Inflammatory macrophage treated with lipopolysaccharide for 1 hour (primary cell): Measurements from ENCODE around the gene KRTAP5-4.
"Not testable (repeated sequence)": the region's sequence is repeated elsewhere in the genome, so short reads cannot be mapped to it uniquely, and the experiment has no call there.

Experiments used
- DNase-seq, 2 donors: peaks; one replicate each; pipeline ENCODE4 v3.0.0-alpha.2; 2020 to 2022

The KRTAP5-4 gene

DNA sequence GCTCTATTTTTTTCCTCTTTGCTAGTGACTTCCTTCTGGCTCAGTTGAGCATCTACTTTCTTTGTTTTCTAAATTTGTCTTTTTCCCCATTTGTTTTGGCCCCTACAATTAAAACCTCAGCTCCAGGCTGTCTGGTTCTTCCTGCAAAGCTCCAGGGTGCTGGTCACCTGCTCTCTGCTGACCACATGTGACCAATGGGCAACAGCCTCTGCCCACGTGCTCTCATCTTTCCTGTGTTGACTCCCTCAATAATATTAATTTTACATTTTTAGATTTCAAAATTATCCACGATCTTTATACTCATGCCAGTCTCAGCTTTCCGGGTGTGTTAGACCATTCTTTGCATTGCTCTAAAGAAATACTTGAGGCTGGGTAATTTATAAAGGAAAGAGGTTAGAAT lies 23.5 kb downstream of the KRTAP5-4 start:
- not testable (repeated sequence) for DNase-seq

DNA sequence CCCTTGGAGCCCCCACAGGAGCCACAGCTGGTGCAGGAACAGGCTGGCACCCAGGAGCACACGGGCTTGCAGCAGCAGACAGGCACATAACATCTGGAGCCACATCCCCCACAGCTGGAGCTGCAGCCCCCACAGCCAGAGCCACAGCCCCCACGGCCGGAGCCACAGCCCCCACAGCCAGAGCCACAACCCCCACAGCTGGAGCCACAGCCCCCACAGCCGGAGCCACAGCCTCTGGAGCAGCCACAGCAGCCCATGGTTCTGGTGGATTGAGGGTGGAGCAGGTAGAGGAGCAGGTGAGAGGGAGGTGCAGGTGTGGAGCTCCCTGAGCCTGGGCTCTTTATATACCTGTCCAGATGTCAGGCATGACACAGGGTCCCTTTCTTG lies 24.0 kb downstream of the KRTAP5-4 start, which contains the start of gene KRTAP5-2:
TSS of gene KRTAP5-2 (minus strand) at position 301 of the 387 bp plus-strand sequence. CDS start at position 257, 44 bp downstream.
- DNase-seq: no peak

DNA sequence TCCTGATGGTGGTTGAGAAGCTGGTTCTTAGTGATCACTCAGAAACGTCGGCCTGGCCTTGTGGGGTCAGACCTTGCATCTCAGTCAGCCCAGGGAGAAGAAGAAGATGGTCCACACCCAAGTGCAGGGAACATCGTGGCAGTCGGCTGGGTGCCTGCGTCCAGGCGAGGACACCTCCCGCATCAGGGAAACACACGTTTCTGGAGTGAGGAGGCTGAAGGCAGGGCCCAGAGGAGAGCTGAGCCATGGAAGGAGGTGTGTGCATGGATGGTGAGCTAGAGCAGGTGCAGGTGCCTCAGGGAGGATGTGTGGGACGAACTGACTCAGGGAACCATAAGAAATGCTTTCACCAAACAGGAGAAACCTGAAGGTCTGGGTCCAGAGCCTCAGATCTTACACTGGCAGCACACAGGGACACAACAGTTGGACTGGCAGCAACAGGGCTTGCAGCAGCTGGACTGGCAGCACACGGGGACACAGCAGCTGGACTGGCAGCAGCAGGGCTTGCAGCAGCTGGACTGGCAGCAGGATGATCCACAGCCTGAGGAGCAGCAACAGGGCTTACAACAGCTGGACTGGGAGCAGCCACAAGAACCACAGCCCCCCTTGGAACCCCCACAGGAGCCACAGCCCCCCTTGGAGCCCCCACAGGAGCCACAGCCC lies 24.5 kb downstream of the KRTAP5-4 start:
- DNase-seq: no peak

DNA sequence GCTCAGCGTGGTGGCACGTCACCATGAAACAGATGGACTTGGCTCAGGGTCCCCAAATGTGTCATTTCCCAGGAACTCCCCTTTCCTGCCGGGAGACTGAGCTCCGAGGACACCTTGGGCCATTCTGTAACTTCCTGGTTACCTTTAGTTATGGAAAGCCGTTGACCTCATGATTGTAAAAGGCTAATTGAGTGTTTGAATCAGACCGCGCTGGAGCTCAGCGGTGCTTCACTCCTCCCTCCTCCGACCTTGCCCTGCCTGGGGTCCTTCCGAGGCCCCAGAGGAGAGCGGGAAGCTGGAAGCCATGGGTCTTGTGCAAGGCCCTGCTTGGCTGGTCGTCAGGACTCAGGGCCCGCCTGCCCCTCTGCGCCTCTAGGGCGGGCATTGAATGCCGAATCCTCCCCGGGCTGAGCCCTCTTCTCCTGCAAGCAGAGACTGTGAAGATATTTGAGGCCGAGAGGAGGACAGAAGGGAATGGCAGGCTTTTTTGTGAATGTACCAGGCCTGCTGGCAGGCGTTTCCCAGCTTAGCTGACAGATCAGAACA lies 25.3 kb downstream of the KRTAP5-4 start:
- DNase-seq: not testable (repeated sequence)

DNA sequence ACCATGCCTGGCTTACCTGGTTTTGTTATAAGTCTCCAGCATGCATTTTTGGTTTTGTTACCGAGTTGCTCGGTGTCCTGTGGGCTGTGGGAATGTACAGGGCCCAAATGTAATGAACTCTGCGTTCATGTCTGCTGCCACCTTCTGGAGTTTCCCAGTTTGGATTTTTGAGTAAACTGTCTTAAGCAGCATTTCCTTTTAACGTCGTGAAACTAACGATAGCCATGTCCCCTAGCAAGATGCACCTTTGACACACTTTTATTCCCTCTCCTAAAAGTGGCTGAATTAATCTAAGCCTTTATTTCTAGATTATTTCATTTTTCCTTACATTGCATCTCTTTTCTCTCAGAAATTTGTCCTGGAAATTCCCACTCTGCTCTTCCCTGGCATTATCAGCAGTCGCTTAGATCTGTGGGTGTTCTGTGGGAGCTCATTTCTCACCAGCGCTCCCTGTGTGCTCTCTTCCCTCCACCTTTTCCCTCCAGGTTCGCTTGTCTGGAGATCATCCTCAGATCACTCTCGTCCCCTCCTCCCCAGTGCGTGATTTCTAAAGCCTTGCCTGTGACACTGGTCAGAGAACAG lies 25.9 kb downstream of the KRTAP5-4 start:
- not testable (repeated sequence) for DNase-seq

DNA sequence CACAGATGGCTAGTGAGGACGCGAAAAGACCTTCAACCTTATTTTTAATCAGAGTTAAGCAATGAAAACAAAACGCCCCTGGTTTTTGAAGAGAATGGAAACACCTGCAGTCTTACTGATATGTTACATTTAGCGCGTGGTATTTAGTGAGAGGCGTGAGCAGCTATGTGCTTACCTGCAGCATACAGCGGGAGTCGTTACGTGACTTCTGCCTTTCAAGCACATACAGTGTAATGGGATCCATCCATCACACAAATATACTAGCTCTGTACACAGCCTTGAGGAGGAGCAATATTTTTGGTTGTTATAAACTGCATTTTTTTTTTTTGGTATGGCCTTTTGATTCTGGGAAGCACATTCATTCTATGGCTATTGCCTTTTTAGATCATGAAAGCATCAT lies 29.3 kb downstream of the KRTAP5-4 start:
- DNase-seq: no peak

DNA sequence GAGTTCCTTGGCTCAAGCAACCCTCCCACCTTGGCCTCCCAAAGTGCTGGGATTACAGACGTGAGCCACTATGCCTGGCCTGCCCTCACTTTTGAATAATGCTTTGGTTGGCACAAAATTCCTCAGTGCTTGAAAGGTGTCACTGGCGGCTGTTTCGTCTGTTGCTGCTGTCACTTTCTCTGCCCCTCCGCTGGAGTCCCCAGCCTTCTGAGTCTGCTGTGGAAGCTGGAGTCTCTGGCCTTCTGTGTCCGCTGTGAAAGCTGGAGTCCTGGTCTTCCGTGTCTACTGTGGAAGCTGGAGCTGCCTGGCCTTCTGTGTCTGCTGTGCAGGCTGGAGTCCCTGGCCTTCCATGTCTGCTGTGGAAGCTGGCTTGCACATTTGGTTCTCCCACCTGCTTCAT lies 31.9 kb downstream of the KRTAP5-4 start:
- DNase-seq: no peak

DNA sequence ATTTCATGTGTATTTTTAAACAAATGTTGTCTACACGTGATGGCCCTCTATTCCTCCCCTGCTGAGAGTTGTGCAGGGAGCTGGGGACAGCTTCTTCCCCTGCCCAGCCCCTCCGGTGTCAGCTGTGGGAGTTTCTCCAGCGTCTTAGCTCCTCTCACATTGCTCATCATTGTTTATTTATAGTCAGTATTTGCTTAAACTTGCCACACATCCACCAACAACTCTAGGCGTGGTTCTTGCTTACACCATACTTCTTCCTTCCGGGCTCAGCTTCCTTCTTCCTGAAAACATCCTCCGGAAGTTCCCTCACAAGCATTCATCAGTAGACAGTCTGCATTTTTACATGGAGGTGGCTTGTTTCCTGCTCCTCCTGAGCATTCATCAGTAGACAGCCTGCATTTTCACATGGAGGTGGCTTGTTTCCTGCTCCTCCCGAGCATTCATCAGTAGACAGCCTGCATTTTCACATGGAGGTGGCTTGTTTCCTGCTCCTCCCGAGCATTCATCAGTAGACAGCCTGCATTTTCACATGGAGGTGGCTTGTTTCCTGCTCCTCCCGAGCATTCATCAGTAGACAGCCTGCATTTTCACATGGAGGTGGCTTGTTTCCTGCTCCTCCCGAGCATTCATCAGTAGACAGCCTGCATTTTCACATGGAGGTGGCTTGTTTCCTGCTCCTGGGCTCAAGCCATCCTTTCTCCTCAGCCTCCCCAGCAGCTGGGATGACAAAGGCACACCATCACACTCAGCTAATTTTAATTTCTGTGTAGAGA lies 32.6 kb downstream of the KRTAP5-4 start:
- peak; percentile 81 to 91 for DNase-seq

DNA sequence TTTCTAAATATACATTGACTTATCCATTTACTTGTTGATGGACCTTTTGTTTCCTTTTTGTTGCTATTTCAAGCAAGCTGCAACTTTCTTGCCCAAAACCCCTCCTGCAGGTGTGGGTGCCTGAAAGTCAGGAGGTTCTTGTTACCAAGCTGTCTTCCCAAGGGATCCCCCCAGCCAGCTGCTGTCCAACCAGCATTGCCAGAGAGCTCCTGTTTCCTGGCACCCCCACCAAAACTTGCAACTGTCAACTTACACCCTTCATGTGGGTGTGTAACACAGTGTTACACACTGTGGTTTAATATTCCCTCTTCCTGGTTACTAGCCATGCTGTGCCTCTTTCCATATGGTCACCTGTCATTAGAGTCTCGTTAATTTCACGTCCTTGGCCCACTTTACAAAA lies 35.2 kb downstream of the KRTAP5-4 start:
- DNase-seq: no peak

DNA sequence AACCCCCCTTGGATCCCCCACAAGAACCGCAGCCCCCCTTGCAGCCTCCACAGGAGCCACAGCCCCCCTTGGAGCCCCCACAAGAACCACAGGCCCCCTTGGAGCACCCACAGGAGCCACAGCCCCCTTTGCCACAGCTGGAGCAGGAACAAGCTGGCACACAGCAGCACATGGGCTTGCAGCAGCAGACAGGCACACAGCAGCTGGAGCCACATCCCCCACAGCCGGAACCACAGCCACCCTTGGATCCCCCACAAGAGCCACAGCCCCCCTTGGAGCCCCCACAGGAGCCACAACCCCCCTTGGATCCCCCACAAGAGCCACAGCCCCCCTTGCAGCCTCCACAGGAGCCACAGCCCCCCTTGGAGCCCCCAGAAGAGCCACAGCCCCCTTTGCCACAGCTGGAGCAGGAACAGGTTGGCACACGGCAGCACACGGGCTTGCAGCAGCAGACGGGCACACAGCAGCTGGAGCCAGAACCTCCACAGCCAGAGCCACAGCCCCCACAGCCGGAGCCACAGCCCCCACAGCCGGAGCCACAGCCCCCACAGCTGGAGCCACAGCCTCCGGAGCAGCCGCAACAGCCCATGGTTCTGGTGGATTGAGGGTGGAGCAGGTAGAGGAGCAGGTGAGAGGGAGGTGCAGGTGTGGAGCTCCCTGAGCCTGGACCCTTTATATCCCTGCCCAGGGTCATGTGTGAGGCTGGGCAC lies 37.1 kb downstream of the KRTAP5-4 start, which contains the start of gene KRTAP5-1:
TSS of gene KRTAP5-1 (minus strand) at position 623 of the 710 bp plus-strand sequence. CDS start at position 589, 34 bp downstream.
- DNase-seq: not testable (repeated sequence)

DNA sequence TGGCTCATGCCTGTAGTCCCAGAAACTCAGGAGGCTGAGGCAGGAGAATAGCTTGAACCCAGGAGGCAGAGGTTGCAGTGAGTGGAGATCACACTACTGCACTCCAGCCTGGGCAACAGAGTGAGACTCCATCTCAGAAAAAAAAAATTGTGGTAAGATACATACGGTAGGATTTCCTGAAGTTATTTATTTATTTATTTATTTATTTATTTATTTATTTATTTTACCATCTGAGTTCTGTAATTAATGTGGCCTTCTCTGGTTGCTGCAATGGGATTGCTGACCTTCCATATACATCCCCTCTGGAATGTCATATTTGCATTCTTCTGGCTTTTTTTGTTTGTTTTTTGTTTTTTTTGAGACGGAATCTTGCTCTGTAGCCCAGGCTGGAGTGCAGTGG lies 39.0 kb downstream of the KRTAP5-4 start:
- DNase-seq: not testable (repeated sequence)

DNA sequence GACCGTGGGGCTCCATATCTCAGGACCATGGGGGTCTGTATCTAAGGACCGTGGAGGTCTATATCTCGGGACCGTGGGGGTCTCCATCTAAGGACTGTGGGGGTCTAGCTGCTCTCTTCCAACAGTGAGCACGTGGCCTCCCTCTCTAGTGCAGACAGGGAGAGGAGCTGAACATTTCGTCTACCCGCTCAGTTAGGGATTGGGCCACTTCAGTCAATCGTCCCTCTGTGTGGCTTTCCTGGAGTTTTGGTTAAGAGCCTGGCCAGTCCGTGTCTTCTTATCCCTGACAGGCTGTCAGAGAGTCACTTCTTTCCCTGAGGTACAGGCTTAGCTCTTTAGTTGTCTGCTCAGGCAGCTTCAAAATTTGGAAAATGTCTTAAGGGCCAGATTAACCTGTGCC lies 40.0 kb downstream of the KRTAP5-4 start:
- no peak for DNase-seq

DNA sequence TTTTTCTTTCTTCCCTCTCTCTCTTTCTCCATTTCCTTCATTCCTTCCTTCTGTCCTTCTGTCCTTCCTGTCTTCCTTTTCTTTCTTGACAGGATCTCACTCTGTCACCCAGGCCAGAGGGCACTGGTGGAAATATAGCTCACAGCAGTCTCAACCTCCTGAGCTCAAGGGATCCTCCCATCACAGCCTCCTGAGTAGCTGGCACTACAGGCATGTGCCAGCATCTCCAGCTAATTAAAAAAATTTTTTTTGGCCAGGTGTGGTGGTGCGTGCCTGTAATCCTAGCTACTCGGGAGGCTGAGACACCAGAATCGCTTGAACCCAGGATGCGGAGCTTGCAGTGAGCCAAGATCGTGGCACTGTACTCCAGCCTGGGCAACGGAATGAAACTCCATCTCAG lies 45.1 kb downstream of the KRTAP5-4 start:
- no peak for DNase-seq

DNA sequence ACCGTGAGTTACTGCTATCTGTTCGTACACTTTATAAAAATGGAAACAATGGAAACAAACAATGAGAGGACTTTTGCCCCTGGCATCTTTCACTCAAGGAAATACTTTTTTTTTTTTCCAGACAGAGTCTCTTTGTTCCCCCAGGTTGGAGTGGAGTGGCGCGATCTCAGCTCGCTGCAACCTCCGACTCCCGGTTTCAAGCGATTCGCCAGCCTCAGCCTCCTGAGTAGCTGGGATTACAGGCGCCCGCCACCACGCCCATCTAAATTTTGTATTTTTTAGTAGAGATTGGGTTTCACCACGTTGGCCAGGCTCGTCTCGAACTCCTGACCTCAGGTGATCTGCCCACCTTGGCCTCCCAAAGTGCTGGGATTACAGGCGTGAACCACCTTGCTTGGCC lies 46.2 kb downstream of the KRTAP5-4 start:
- DNase-seq: not testable (repeated sequence)

DNA sequence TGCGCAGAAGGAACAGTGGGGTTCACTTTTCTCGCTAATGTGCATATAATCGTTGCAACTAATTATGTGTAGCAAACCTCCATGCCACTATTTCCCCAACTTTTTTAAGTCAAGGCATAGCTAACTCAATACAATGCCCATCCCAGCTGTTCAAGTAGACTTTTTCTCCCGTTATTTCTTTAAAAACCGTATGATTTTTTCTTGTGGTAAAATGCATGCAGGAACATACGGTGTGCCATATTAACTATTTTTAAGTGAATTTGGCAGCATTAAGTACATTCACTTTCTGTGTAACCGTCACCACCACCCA lies 47.0 kb downstream of the KRTAP5-4 start:
- no peak for DNase-seq

DNA sequence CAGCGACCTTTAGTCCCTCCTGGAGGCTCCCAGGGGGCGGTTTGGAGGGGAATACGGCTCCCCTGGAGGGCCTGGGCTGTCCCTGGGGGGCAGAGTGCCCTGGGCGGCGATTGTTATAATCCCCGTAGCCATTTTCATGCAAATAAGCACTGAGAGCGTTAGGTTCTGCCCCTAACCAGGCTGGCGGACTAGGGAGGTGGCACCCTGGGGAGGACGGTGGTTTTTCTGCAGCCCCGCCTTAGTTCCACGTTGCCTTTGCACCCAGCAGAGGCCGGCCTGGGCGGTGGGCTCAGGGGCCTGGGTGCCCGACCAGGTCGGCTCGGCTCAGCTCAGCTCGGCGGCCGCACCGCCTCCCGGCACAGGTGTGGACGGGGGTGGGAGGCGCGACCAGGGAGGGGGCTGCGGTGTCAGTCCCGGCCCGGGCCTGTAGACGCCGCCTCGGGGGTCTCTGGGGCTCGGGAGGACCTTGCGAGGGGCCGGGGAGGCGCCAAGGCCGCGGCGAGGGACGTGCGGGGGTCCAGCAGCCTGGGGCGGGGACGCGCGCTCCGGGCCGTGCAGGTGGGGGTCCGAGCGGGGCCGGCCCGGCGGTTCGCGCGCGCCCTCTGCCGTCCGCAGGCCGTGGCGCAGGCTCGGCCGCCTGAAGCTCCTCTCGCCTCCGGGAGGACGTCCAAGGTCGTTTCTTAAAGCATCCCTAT lies 47.6 kb downstream of the KRTAP5-4 start:
- DNase-seq: peak; percentile 27 to 55

DNA sequence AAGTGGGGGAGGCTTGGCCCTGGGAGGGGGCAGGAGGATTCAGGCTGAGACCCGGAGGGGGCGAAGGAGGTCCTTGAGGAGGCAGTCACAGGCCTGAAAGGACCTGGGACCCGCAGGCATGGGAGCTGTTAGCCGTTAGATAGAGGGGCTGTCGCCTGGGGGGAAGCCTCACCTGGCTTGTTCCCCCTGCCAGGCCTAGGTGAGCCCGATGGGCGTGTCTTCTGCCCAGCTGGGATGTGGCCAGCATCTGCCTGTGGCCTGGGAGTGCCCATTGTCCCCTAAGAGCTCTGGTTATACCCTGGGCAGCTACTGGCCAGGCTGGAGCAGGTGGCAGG lies 48.1 kb downstream of the KRTAP5-4 start:
- DNase-seq: no peak

DNA sequence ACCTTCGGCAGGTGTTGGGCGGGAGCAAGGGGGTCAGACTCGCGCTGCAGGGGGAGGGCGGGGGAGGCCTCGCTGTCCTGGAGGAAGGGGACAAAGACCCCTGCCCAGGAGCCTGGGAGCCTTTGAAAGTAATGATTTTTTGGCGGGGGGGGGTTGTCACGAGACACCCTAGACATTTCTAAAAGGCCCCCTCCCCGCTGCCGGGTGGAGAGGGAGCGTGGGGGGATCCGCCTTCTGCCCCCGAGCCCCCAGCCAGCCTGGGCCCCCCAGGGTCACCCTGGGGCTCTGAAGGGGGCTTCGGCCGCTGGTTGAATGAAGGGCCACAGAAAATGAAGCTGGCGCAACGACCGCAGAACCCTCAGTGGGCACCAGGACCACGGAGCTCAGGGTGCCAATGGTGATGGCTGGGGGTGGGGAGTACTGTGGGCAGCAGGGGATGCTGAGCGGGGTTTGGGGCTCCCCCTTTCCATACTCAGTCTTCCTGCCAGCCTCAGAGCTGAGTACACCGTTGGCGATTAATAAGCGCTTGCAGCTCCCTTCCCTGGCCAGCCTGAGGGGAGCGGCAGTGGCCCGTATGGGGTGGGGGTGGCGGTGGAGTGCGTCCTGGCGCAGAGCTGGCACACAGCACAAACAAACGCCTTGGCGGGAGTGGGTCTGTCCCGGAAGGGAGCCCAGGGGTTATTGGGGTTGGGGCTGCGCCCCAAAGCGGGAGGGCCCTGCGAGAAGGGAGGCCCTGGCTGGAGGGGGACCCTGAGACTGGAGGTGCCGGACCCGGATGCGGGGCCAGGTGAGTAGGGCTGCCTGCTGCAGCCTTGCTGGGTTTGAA lies 48.6 kb downstream of the KRTAP5-4 start:
- DNase-seq: no peak

DNA sequence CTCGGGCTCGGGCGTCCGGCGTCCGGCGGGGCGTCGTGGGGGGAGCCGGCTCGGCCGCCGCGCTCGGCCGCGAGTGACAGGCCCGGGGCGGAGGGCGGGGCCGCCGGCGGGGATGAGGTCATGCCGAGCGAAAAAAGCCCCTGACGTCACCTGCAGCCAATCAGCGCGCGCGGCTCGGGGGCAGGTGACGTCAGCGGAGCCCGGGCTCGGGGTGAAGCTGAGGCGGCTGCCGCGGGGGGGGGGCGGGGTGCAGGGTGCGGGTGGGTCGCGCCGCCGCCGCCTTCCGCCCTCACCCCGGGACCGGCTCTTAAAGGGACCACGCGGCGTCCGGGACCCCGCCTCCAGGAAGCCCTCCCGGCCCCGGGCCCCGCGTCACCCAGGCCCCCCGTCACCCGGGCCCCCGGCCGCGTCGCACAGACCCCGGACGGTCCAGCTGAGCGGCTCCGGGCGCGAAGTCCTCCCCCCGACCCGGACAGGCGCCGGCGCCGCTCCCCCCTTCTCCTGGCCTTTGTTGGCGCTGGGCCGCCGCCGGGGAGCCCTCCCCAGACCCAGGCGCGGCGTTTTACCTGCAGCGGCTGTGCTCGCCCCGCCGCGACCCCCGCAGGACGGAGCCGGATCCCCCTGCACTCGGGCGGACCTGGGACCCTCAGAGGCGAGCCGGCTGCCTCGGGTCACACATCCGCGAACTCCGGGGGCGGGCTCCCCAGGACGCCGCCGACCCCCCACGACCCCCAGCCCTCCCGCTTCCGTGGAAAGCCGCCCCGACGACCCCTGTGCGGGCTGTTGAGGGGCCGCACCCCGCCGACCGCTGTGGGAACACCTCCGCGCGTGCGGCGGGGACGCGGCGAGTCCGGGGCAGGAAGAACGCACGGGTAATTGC lies 49.5 kb downstream of the KRTAP5-4 start, which contains the start of gene DUSP8:
TSS of gene DUSP8 (minus strand) at position 75 of the 880 bp plus-strand sequence. CDS start 6,445 bp downstream, outside the sequence.
- DNase-seq: peak; percentile 79 to 94

DNA sequence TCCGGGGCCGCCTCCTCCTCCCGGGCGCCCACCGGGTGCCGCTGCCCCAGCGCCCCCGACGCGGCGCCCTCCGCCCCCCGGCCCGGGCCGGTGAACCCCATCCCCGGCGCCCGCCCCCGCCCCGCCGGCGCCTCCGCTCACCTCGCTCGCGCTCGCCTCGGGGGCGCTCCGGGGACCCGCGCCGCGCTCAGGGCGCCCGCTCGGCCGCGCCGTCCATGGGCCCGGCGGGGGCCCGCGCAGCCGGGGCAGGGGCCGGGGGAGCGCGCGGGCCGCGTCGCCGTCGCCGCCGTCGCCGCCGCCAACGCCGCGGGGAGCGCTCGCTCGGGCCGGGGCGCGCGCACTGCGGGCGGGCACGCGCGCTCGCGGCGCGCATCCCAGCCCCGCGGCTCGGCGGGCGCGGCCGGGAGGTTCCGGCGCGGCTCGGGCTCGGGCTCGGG lies 50.2 kb downstream of the KRTAP5-4 start:
- no peak for DNase-seq
